ENCODE results near the gene MAP10. TPM values are rescaled to one million over a fixed set of nuclear protein-coding genes. Genes with fewer than 3 reads are reported as not detected.

Gene MAP10
- total RNA-seq, 1 experiment from 2014 or later, result 1.2 TPM

DNA sequence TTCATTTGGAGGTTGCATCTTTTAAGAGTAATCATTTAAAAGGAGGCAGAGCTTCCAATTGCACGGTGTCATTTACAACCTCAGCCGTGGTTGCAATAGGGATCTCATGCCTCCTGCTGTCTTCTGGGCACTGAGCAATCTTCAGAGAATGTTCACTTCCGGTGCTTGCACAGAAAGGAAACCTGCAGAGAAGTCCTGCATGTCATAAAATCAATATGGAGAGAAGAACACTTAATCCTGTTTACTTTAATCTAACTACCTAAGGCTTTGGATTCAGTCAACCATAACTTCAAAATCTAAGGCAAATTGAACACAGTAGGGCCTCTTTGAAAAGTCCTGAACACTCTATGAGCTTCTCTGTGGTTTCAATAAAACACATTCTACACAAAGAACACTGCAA lies 11.3 kb upstream of the MAP10 start:
- no CpG with 5 or more reads among the region's 3 CpGs for WGBS (ENCODE audit: extremely low coverage, insufficient read length, low lambda C conversion rate)
- no peak overlapping the region for H2AFZ ChIP-seq (ENCODE audit: low read length)

More for the DNA sequence above, 11.3 kb upstream of the MAP10 start:
- Histone ChIP-seq H3K4me1 (ENCODE audit: insufficient read depth, low read length) (no peaks in the 10 kb centered on the region), H2BK12ac (ENCODE audit: insufficient read length, low read depth, low read length) (no peak overlapping the region), H3K23me2 (ENCODE audit: insufficient read length, low read depth, low read length, poor library complexity, severe bottlenecking) (no peaks in the 10 kb centered on the region), H3K27me3 (ENCODE audit: insufficient read depth, low read length) (no peaks in the 10 kb centered on the region), H3K79me2 (ENCODE audit: insufficient read depth, low read length) (no peaks in the 10 kb centered on the region), H2AK5ac (ENCODE audit: insufficient read length, low read length) (no peak overlapping the region), H4K91ac (ENCODE audit: insufficient read length, low read depth, low read length) (no peak overlapping the region), H3K9ac (ENCODE audit: extremely low read depth, insufficient read length, low read length) (no peak overlapping the region), H3K23ac (ENCODE audit: insufficient read length, low read depth, low read length) (no peak overlapping the region), H3K27ac (ENCODE audit: insufficient read length, low read depth, low read length) (no peak overlapping the region), H4K20me1 (ENCODE audit: control insufficient read depth, insufficient read depth, insufficient read length) (no peaks in the 10 kb centered on the region), H3K56ac (ENCODE audit: insufficient read length, low read depth, low read length) (no peak overlapping the region), H3K79me1 (ENCODE audit: insufficient read depth, low read depth, low read length, poor library complexity, severe bottlenecking) (no peaks in the 10 kb centered on the region), H3K14ac (ENCODE audit: insufficient read depth, low read length) (no peak overlapping the region), H4K5ac (ENCODE audit: insufficient read length, low read depth, low read length) (no peak overlapping the region), H4K8ac (replicated peaks; ENCODE audit: insufficient read length, low read depth, low read length) (no peak overlapping the region), H2BK120ac (ENCODE audit: low read depth, low read length, poor library complexity, severe bottlenecking) (no peak overlapping the region), H2BK15ac (ENCODE audit: low read depth, low read length) (no peak overlapping the region), H2BK20ac (ENCODE audit: low read depth, low read length, poor library complexity, severe bottlenecking) (no peak overlapping the region), H2BK5ac (ENCODE audit: insufficient read length, low read length) (no peak overlapping the region), H3K18ac (ENCODE audit: insufficient read length, low read depth, low read length) (no peak overlapping the region), H3K9me3 (ENCODE audit: control insufficient read depth, low read depth, low read length) (no peaks in the 10 kb centered on the region), H3K4ac (ENCODE audit: low read depth, low read length) (no peak overlapping the region), H3K4me2 (ENCODE audit: insufficient read depth, insufficient read length, low read length) (no peak overlapping the region), H3T11ph (ENCODE audit: low read length) (no peak overlapping the region)
- Mint-ChIP-seq H3K27ac (no peak overlapping the region), H3K36me3 (ENCODE audit: insufficient read depth in 1 of 3, low read depth in 3 of 3) (no peaks in the 10 kb centered on the region), H3K9me3 (no peaks in the 10 kb centered on the region), H3K4me1 (0 out of 4 replicates have a peak, but pooled peaks cover 0 to 2% of the 10 kb centered on the region in 2 experiments), H3K27me3 (ENCODE audit: low read depth) (peaks cover under 1% of the 10 kb centered on the region; the same call in 1 of the 2 replicates), H3K4me3 (no peak overlapping the region)
- DNase-seq, result no peak
- TF ChIP-seq, protein P1, sequence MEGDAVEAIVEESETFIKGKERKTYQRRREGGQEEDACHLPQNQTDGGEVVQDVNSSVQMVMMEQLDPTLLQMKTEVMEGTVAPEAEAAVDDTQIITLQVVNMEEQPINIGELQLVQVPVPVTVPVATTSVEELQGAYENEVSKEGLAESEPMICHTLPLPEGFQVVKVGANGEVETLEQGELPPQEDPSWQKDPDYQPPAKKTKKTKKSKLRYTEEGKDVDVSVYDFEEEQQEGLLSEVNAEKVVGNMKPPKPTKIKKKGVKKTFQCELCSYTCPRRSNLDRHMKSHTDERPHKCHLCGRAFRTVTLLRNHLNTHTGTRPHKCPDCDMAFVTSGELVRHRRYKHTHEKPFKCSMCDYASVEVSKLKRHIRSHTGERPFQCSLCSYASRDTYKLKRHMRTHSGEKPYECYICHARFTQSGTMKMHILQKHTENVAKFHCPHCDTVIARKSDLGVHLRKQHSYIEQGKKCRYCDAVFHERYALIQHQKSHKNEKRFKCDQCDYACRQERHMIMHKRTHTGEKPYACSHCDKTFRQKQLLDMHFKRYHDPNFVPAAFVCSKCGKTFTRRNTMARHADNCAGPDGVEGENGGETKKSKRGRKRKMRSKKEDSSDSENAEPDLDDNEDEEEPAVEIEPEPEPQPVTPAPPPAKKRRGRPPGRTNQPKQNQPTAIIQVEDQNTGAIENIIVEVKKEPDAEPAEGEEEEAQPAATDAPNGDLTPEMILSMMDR (conservative IDR thresholded peaks at IDR 0.05), result no peak
